Measurements from ENCODE around the gene PTPRN.

Gene PTPRN

GRCh38 chr2:219273937-219274336, 35.3 kb downstream of the PTPRN start:
- TF ChIP-seq GATA2 (IDR thresholded peaks at IDR 0.05; ENCODE audit: low read depth, low read length) = no peak
- TF ChIP-seq GATA3 (IDR thresholded peaks at IDR 0.05; ENCODE audit: low read depth, low read length) = no peak

- TF ChIP-seq GATA3 (IDR thresholded peaks at IDR 0.05; ENCODE audit: low read depth, low read length) (no peak), GATA2 (IDR thresholded peaks at IDR 0.05; ENCODE audit: low read depth, low read length) (no peak)
Measured at GRCh38 chr2:219272995-219273394, 36.2 kb downstream of the PTPRN start.

- TF ChIP-seq GATA2 (IDR thresholded peaks at IDR 0.05; ENCODE audit: low read depth, low read length) (no peak), GATA3 (IDR thresholded peaks at IDR 0.05; ENCODE audit: low read depth, low read length) (no peak)
Measured at GRCh38 chr2:219272356-219272755, 36.8 kb downstream of the PTPRN start.

GRCh38 chr2:219271021-219271420, 38.2 kb downstream of the PTPRN start:
- no peak for TF ChIP-seq GATA2 (IDR thresholded peaks at IDR 0.05; ENCODE audit: low read depth, low read length)
- TF ChIP-seq GATA3 (IDR thresholded peaks at IDR 0.05; ENCODE audit: low read depth, low read length) = no peak

- TF ChIP-seq GATA2 (IDR thresholded peaks at IDR 0.05; ENCODE audit: low read depth, low read length) (no peak), GATA3 (IDR thresholded peaks at IDR 0.05; ENCODE audit: low read depth, low read length) (no peak)
Measured at GRCh38 chr2:219270055-219270372, 39.2 kb downstream of the PTPRN start.

- TF ChIP-seq GATA2 (IDR thresholded peaks at IDR 0.05; ENCODE audit: low read depth, low read length) (no peak), GATA3 (IDR thresholded peaks at IDR 0.05; ENCODE audit: low read depth, low read length) (no peak)
Measured at GRCh38 chr2:219269362-219270054, 39.7 kb downstream of the PTPRN start.

- TF ChIP-seq GATA3 (IDR thresholded peaks at IDR 0.05; ENCODE audit: low read depth, low read length) = no peak
- TF ChIP-seq GATA2 (IDR thresholded peaks at IDR 0.05; ENCODE audit: low read depth, low read length) = no peak
Measured at GRCh38 chr2:219268294-219268693, 40.9 kb downstream of the PTPRN start.

- TF ChIP-seq GATA2 (IDR thresholded peaks at IDR 0.05; ENCODE audit: low read depth, low read length) (no peak), GATA3 (IDR thresholded peaks at IDR 0.05; ENCODE audit: low read depth, low read length) (no peak)
Measured at GRCh38 chr2:219266886-219267285, 42.3 kb downstream of the PTPRN start.

- no peak for TF ChIP-seq GATA3 (IDR thresholded peaks at IDR 0.05; ENCODE audit: low read depth, low read length)
- no peak for TF ChIP-seq GATA2 (IDR thresholded peaks at IDR 0.05; ENCODE audit: low read depth, low read length)
Measured at GRCh38 chr2:219266232-219266631, 43.0 kb downstream of the PTPRN start.

GRCh38 chr2:219261024-219261855, 48.0 kb downstream of the PTPRN start:
- TF ChIP-seq GATA3 (IDR thresholded peaks at IDR 0.05; ENCODE audit: low read depth, low read length) (no peak), GATA2 (IDR thresholded peaks at IDR 0.05; ENCODE audit: low read depth, low read length) (no peak)

GRCh38 chr2:219254590-219255201, 54.5 kb downstream of the PTPRN start:
- TF ChIP-seq GATA3 (IDR thresholded peaks at IDR 0.05; ENCODE audit: low read depth, low read length) = no peak
- no peak for TF ChIP-seq GATA2 (IDR thresholded peaks at IDR 0.05; ENCODE audit: low read depth, low read length)

GRCh38 chr2:219253753-219254589, 55.2 kb downstream of the PTPRN start, which contains the start of gene TUBA4A:
TSS of gene TUBA4A (minus strand) at chr2:219253918. CDS start at chr2:219253858, 60 bp downstream.
- no peak for TF ChIP-seq GATA2 (IDR thresholded peaks at IDR 0.05; ENCODE audit: low read depth, low read length)
- no peak for TF ChIP-seq GATA3 (IDR thresholded peaks at IDR 0.05; ENCODE audit: low read depth, low read length)

GRCh38 chr2:219252900-219253752, 56.1 kb downstream of the PTPRN start, which contains the start of gene TUBA4B:
TSS of gene TUBA4B (plus strand) at chr2:219253243. CDS start at chr2:219253408, 165 bp downstream.
- TF ChIP-seq GATA3 (IDR thresholded peaks at IDR 0.05; ENCODE audit: low read depth, low read length) (no peak), GATA2 (IDR thresholded peaks at IDR 0.05; ENCODE audit: low read depth, low read length) (no peak)

All from SH-SY5Y (cell line).